HG03196 (cell line): ENCODE results near the gene THUMPD3.

ENCODE experiments used
- ATAC-seq: cut with Tn5 transposase; IDR thresholded peaks from one replicate; pipeline ENCODE4 v1.9.1; 2021; ENCODE audit not compliant: unreplicated experiment

The THUMPD3 gene

GRCh38 chr3:9362731-9363530 is at the start of gene THUMPD3:
THUMPD3 (plus strand) TSS chr3:9363054; CDS start chr3:9365069, 2,015 bp downstream.
- peak; percentile 95 for ATAC-seq

DNA sequence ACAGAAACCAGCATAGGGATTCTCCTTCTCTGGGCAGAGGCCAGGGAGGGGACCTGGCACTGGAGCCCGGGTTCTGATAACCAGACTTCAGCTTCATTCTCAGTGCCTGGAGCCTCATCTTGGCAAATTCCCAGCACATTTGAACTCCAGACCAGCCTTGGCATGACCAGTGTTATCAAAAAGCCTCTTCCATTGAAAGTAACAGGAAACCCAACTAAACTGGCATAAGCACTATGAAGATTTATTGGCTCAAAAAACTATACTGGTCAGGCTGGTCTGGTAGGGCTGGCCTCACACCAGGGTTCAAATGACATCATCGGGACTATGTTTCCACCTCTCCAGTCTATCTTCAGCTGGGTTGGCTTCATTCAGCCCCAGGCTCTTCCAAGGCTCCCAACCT is 48.1 kb upstream of the THUMPD3 start:
- ATAC-seq = no peak

DNA sequence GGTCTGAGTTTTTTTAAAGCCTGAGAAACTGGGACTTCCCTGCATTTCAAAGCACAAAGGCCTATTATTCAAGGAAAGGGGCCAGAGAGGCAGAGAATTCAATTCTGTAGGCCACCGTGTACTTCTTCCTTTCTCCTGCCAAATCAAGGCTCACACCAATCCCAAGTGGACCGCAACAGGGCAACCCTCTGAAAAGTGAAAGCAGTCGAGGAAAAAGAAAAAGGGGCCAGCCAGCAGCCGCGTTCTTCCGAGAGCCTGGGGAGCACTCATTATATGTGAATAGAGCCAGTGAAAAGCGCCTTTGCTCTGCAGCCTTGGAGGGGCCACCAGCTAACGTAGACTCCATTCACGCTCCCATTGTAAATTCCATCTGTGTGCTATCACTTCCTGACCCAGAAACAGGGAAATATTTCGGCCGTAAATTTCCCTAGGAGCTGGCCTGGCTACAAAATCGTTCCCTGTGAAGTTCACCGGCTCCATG is 45.9 kb upstream of the THUMPD3 start:
- ATAC-seq = no peak

DNA sequence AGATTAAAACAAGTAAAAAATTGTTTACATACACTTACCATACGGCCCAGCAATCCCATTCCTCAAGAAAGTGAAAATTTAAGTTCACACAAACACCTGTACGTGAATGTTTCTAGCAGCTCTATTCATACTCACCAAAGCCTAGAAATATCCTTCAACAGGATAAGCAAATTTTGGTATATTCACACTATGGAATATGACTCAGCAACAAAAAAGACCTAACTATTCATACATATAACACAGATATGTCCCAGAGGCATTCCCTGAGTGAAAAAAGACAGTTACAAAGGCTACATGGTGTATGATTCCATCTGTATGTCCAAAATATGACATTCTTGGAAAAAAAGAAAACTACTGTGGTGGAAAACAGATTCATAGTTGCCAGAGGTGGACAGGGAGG is 40.1 kb upstream of the THUMPD3 start:
- ATAC-seq = no peak

DNA sequence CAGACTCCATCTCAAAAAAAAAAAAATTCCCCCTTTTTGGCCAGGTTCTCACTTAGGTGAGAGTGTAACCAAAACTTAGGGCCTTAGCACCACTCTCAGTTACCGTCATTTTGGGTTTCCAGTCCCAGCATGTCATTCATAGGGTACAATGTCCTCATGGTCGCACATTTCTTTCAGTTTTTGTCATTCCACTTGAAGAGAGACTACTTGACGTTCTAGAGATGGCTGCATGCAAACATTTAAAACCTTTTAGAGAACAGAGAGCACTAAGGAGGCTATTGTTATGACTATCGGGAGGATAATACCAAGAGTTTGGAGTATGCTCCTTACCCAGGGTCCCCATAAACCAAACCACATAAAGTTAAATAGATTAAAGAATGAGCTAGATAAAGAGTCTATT is 37.9 kb upstream of the THUMPD3 start:
- ATAC-seq = no peak

GRCh38 chr3:9327578-9327977 is 35.3 kb upstream of the THUMPD3 start:
- ATAC-seq = no peak

DNA sequence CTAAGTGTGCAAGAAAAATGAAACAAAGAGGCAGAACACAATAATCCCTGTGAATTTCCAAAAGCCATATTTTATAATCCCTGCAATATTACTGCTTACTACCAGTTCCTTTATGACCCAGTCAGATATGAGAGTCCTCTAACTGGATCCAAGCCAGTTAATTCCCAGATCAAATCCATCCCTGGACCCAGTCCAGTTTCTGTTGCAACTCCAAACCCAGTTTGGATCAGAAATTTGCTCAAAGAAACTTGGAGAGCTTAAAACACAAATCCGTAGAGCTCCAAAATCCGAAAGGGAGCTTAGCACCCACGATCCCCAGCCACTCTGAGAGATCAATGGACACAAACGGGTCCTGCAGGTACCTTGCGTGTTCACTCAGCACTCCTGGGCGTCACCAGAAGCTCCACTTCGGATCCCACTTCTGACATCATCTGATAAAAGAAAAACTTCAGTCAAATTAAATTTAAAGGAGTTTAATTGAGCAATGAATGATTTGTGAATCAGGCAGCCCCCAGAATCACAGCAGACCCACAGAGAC is 32.6 kb upstream of the THUMPD3 start:
- ATAC-seq = no peak

GRCh38 chr3:9331171-9331570 is 31.7 kb upstream of the THUMPD3 start:
- ATAC-seq = no peak

DNA sequence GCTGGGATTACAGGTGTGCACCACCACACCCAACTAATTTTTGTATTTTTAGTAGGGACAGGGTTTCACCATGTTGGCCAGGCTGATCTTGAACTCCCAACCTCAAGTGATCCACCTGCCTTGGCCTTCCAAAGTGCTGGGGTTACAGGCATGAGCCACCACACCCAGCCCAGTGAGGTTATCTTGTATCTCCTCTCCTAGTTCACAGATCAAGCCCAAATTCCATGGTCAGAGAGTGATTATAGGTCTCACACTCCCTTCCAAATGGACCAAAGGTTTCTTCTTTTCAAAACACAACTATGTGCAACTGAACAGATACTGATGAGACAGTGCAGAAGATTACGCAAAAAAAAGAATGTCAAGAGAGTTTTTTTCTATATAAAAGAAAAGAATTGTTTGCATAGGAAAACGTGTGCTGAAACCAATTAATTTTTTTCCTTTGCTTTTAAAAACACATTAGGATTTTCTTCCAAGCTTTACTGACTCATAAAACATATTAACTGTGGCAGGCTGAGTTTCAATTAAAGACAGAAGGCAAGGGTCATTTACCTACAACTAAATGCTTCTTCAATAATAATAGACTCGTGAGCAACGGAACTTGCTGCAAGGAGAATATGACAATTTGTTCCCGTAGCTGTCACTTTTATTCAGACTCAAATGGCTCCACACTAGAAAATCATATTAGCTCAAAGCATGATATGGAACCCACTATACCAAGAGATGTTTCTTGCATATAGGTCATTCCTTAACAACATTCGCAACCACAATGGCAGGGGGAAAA is 30.4 kb upstream of the THUMPD3 start:
- no peak for ATAC-seq

DNA sequence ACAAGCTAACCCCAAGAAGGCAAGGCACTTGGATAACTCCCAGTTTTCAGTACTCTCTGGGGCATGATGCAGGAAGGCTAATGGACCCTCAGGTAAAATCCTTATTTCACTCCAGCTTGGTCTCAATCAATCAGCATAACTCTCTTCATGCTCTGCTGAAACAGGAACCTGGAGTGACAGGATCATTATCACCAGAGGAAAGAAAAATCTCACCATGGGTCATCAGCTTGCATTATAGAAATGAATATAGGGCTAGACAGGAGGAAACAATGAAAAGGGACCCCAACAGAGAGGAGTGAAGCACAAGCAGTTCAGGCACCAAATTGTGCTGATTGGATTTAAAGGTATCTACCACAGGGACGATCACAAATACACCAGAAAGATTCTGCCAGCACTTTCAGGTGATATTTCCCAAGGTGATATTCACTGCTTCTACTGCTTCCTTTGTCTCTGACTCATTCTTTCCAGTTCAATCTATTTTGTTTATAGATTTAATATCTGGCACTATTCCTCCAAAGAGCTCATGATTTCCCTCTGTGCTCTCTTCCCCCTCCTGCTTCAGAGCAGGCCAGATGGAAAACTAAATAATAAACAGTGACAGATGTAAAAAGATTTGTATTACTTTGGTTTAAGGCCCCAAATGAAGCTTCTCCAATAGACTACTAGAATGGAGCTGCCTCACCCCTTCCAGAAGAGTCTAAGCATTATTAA is 22.9 kb upstream of the THUMPD3 start:
- no peak for ATAC-seq

GRCh38 chr3:9340472-9340902 is 22.4 kb upstream of the THUMPD3 start:
- no peak for ATAC-seq

GRCh38 chr3:9342696-9343095 is 20.2 kb upstream of the THUMPD3 start:
- no peak for ATAC-seq

GRCh38 chr3:9343115-9343514 is 19.7 kb upstream of the THUMPD3 start:
- no peak for ATAC-seq

DNA sequence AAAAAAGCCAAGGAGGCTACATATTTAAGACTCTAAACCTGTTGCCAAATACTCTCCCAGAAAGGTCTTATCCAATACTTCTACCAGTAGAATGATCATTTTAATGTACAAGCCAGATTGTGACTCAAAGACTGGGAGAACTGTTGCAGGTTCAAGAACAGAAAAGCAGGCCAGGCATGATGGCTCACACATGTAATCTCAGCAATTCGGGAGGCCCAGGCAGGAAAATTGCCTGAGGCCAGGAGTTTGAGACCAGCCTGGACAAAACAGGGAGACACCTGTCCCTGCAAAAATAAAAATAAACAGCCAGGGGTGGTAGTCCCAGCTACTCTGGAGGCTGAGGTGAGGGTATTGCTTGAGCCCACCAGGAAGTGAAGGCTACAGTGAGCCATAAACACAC is 17.8 kb upstream of the THUMPD3 start:
- no peak for ATAC-seq

DNA sequence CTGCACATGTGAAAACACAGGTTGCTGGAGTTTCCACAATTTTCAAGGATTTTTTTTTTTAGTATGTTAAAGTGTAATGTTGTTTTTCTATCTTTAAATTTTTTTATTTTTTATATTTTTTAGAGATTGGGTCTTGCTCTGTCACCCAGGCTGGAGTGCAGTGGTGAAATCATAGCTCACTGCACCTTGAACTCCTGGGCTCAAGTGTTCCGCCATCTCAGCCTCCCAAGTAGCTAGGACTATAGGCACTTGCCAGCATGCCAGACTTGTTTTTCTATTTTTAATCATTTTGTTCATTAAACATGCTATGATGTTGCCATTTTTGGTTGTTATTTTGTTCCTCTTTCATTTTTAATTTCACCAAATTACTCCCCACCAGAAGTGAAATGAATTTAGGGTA is 16.7 kb upstream of the THUMPD3 start:
- no peak for ATAC-seq

- ATAC-seq = no peak
Measured at GRCh38 chr3:9347081-9347480, 15.8 kb upstream of the THUMPD3 start.

DNA sequence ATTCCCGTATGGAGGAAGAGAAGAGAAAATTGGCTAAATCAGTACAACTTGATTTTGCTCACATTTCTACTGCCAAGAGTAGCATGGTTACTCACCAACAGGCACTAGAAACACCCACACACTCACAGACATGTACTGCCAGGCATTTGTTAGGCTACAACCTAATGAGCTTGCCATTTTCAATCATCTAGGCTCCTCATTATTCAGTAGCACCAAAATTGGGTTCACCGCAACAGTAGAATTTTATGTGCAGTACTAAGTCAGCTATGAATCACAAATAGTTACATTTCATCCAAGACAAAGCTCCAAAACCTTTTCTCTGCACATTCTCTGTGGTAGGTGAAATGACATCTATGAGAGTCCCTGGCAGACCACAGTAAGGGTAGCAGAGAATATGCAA is 15.0 kb upstream of the THUMPD3 start:
- ATAC-seq = no peak

- no peak for ATAC-seq
Measured at GRCh38 chr3:9349321-9350117, 13.3 kb upstream of the THUMPD3 start.

DNA sequence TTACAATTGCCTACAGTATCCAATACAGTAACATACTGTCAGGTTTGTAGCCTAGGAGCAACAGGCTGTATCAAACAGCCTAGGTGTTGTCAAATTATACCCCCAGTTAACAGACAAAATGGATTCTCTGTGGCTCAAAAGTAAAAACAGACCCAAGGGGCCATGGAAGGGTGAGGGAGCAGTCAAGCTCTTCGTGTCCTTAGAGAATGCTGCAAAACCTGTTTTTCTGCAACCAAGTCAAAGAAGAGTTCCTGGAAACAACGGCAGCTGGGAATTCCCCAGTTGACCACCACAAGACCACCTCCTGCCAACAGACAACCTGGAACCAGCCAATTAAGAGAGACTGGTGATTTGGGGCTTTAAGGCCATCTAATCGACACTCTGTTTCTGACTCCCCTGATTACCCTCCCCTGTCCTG is 11.1 kb upstream of the THUMPD3 start:
- ATAC-seq = no peak
